ENCODE results near the gene RBM42.

DNA sequence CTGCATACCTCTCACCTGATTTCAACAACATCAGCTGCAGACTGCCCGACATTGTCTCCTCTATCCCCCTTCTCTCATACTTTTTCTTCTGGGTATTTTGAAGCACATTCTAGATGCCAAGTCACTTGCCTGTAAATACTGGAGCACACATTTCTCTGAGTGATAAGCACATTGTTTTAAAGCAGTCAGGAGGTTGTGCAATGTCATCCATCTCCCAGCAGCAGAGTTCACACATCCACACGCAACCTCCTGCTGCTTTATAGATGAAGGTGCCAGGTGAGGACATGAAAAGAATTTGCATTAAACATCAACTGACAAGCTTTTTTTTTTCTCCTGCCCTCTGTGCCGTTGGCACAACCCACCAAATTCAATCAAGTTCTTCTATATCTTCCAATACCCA, 43.0 kb downstream of the RBM42 start:
- TF ChIP-seq POLR2A (IDR thresholded peaks at IDR 0.05) = no peak
- TF ChIP-seq, protein P1, sequence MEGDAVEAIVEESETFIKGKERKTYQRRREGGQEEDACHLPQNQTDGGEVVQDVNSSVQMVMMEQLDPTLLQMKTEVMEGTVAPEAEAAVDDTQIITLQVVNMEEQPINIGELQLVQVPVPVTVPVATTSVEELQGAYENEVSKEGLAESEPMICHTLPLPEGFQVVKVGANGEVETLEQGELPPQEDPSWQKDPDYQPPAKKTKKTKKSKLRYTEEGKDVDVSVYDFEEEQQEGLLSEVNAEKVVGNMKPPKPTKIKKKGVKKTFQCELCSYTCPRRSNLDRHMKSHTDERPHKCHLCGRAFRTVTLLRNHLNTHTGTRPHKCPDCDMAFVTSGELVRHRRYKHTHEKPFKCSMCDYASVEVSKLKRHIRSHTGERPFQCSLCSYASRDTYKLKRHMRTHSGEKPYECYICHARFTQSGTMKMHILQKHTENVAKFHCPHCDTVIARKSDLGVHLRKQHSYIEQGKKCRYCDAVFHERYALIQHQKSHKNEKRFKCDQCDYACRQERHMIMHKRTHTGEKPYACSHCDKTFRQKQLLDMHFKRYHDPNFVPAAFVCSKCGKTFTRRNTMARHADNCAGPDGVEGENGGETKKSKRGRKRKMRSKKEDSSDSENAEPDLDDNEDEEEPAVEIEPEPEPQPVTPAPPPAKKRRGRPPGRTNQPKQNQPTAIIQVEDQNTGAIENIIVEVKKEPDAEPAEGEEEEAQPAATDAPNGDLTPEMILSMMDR (IDR thresholded peaks at IDR 0.05) = no peak
